ENCODE data around the gene C2CD4C.

DNA sequence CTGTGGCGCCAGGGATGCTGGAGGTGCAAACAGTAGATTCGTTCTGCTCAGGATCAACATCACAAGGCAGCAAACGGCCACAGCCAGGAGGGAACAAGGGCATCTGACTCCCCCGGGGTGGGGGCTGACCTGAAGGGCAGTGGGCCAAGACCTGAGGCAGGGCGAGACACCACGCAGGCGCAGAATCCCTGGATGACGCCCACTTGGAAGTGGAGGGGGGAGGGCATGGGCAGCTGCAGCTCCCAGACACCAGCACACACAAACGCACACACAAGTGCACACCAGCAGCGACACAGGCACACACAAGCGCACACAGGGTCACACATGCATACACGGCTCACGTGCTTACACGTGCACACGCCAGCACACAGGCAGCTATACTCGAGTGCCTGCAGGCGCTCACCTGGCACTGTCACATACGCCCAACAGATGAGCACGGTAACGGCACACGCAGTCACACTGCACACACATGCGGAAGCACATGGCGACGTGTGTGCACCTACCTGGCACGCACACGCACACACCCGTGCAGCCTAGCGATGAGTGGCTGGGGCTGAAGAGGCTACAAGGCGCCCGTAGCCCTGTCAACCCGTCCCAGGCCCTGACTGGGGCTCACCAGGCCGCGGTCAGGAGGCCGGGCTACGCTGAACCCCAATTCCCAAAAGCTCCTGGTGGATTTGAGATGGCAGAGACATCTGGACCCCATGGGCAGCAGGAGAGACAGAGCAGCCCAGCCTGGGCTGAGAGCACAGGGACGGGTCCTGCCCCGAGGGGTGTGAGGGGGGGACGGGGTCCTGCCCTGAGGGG, 5.5 kb downstream of the C2CD4C start:
- TF ChIP-seq EZH2 (IDR thresholded peaks at IDR 0.05; ENCODE audit: low read length, unreplicated experiment), result no peak
- TF ChIP-seq, protein P1, sequence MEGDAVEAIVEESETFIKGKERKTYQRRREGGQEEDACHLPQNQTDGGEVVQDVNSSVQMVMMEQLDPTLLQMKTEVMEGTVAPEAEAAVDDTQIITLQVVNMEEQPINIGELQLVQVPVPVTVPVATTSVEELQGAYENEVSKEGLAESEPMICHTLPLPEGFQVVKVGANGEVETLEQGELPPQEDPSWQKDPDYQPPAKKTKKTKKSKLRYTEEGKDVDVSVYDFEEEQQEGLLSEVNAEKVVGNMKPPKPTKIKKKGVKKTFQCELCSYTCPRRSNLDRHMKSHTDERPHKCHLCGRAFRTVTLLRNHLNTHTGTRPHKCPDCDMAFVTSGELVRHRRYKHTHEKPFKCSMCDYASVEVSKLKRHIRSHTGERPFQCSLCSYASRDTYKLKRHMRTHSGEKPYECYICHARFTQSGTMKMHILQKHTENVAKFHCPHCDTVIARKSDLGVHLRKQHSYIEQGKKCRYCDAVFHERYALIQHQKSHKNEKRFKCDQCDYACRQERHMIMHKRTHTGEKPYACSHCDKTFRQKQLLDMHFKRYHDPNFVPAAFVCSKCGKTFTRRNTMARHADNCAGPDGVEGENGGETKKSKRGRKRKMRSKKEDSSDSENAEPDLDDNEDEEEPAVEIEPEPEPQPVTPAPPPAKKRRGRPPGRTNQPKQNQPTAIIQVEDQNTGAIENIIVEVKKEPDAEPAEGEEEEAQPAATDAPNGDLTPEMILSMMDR (conservative IDR thresholded peaks at IDR 0.05; ENCODE audit: low read depth, low read length), result no peak
